GM18498 (cell line): Measurements from ENCODE around the gene NEK11.
A peak's percentile ranks its signal among the peaks of the same experiment; 100 is the strongest.
"Not testable (repeated sequence)": the region's sequence is repeated elsewhere in the genome, so short reads cannot be mapped to it uniquely, and the experiment has no call there.

Source experiments
- ATAC-seq: cut with Tn5 transposase; IDR thresholded peaks from one replicate; pipeline ENCODE4 v1.9.1; 2021; ENCODE audit warnings: mild to moderate bottlenecking, moderate library complexity; ENCODE audit not compliant: unreplicated experiment

NEK11 gene

DNA sequence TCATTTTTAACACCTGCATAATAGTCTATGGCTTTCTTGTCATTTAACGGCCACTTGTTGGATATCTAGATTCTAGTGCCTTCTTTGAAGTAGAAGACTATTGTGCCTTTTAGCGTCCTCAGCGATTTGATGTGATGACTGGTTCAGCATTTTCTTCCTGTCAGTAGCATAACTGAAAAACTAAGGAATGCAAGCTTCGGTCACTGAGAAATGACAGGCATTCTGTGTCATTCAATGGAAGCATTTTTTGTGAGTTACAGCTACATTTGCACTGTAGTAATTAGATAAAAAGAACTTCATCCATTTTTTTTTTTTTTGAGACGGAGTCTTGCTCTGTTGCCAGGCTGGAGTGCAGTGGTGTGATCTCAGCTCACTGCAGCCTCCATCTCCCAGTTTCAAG is 10.3 kb downstream of the NEK11 start:
- no peak for ATAC-seq

DNA sequence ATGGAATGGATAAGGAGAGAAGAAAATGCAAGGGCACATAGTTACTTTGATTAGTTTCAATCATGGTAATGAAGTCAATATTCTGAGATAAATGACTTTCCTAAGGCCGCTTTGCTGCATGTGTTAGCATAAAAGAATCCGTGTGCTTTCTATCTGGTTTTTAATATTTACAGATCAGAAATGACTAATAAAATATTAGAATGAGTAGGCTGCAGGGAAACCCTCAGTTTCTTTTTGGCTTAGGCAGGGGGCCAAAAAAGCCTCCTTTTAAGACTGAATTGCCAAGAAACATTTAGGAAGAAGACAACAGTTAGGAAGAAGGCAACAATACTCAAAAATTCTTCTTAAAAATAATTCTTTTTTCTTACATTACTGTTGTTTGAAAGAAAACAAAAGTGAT is 11.6 kb downstream of the NEK11 start:
- ATAC-seq, result no peak

DNA sequence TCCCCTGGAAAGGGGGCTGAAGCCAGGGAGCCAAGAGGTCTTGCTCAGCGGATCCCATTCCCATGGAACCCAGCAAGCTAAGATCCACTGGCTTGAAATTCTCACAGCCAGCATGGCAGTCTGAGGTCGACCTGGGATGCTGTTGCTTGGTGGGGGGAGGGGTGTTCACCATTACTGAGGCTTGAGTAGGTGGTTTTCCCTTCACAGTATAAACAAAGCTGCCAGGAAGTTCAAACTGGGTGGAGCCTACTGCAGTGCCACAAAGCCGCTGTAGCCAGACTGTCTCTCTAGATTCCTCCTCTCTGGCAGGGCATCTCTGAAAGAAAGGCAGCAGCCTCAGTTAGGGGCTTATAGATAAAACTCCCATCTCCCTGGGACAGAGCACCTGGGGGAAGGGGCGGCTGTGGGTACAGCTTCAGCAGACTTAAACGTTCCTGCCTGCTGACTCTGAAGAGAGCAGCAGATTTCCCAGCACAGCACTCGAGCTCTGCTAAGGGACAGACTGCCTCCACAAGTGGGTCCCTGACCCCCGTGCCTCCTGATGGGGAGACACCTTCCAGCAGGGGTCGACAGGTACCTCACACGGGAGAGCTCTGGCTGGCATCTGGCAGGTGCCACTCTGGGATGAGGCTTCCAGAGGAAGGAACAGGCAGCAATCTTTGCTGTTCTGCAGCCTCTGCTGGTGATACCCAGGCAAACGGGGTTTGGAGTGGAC is 15.8 kb downstream of the NEK11 start:
- ATAC-seq, result not testable (repeated sequence)

DNA sequence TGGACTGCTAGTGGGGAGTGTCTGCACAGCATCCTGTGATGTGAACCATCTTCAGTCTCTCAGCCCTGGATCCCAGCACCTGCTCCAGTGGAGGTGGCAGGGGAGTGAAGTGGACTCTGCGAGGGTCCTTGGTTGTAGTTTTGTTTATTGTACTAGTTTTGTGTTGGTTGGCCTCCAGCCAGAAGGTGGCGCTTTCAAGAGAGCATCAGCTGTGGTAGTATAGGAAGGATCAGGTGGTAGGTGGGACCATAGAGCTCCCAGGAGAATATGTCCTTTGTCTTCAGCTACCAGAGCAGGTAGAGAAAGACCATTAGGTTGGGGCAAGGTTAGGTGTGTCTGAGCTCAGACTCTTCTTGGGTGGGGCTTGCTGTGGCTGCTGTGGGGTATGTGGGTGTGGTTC is 20.9 kb downstream of the NEK11 start:
- no peak for ATAC-seq

DNA sequence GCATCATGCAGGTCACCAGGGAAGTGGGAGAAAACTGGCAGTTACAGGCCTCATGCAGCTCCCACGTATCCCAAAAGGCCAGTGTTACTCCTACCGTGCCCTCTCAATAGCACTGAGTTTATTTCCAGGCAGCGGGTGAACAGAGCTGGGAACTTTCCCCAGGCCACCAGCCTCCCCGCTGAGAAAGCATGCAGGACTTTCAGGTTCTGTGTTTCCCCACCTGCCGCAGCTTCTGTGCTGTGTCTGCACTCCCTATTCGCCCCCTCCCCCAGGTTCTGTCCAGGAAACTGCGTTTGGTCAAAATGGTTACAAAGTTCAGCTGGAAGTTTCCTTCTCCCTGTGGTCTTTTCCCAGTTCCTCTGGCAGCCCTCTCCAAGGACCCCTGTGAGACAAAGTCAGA is 21.4 kb downstream of the NEK11 start:
- ATAC-seq, result no peak

DNA sequence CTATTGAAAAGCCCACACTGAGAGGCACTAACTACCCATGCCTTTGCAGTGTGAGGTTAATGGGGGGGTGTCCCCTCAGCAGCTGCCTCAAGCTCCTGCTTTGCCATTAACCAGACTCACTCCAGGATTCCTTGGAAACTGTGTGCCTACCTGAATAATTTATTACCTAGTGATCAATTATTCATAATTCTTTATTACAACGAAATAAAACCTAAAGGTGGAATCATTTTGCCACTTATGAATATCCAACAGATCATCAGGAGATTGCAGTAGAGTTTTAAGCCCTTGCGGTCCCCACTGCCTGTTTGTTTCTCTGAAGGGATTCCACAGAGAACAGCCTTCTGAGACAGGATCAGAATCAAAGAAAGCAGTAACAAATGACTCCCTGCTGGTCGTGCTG is 23.3 kb downstream of the NEK11 start:
- ATAC-seq, result no peak

GRCh38 chr3:131053043-131053859 is 26.6 kb downstream of the NEK11 start:
- ATAC-seq, result no peak

DNA sequence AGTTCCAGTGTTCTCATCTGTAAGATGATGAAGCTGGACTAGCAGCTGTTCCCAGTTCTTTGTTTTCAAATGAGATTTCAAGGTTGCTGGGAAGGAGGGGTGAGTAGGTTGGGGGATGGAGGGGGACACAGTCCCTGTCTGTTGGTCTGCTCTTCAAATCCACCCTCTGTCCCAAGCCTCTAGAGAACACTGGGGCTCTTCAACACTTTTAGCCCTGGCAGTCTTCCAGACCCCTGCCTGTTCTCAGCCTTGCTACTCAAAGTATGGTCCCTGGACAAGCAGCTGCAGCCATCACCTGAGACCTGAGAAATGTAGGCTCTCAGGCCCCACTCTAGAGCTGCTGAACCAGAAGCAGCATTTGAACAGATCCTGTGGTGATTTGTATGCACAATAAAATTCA is 41.3 kb downstream of the NEK11 start:
- ATAC-seq, result peak; percentile 42

GRCh38 chr3:131072099-131072559 is 45.5 kb downstream of the NEK11 start:
- no peak for ATAC-seq

DNA sequence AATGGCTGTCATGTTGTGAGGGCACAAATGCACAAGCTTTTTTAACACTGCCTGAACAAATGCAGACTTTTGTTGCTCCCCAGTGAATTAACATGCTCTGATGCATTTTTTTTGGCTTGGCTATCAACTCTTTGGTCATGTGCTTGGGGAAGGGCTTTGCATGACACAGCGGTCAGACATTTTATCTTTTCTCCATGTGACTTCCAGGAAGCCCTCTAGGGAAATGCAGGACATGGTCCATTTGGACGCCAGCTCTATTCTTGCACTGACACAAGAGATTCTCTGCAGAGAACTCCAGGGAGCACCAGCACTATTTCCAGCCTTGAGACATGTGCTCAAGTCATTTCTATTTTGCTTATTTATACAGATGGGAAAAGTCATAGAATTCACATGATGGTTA is 46.2 kb downstream of the NEK11 start:
- no peak for ATAC-seq

DNA sequence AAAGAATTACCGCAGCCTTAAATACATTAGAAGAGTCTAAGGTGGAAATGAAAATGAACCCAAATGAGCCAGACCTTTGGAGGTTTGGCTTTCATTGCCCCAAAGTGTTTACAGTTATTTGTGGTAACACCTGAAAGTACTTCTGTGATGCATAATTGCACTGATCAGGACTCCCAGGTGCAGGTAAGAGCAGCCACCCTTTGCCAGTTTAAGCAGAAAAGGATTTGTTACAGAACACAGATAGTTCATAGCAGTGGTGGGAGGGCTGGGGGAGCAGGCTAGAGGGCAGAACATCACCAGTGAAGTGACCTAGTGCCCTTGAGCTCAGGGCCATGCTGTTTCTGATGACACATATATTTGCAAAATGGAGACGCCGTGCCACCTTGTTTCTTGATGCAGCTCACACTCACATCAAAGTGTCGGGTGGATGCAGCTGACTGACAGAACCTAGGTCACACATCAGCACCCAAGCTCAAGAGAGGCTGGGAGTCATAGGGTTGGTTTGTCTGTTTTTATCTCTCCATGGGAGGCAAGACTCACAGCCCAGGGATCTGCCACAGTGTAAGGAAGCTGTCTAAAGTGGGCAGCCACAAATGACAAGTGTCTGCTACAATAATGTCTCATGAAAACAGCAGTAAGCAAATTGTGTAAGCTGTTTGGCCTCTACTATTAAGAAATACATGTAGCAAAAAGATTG is 49.1 kb downstream of the NEK11 start:
- ATAC-seq, result peak; percentile 79

DNA sequence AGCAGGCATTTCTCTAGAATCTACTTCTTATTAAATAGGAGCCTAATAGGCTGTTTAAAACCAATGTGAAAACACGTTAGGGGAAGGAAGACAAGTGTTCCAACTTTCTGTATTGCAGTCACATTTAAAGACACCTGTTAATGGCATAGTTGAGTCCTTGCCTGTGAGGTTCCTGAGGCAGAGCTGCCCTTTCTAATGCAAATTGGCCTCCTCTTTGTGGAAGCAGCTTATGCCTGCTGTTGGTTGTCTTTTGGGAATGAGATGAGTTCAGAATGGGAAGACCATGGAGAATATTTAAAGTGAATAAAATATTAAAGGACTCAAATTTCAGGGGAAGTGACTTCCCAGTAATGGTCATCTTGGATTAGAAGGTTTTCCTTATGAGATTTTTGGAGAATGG is 51.2 kb downstream of the NEK11 start:
- ATAC-seq, result no peak

DNA sequence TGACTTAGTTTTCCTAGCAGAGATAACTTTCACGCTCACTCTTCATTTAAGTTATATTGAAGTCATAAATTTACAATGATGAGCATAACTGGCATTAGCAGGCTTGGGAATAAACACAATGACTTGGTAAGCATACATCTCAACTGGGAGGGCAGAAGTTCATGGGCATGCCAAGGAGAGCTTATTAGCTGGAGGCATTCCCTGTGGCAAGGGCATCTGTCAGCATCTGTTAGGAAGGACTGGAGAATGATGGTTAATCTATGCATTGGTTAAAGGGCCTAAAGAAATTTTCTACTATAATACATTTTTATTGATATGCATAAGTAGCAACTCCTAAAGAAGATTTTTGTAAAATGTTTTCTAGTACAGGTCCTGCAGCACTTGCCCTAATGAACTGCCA is 52.4 kb downstream of the NEK11 start:
- ATAC-seq, result no peak

GRCh38 chr3:131081224-131081623 is 54.5 kb downstream of the NEK11 start:
- no peak for ATAC-seq

DNA sequence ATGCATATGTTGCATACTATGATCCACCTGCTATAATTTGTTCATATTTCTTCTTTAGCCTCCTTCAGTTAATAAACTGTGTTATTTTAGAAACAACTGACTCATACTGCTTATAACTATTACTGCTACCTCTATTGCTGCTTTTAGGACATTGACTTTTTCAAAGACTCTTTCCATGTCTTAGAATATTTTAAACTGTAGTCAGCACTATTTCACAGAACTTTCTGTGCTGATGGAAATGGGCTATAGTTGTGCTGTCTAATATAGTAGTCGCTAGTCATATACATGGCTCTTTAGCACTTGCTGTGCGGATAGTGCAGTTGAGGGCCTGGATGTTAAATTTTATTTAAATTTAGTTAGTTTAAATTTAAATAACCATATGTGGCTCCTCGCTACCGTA is 55.6 kb downstream of the NEK11 start:
- no peak for ATAC-seq

DNA sequence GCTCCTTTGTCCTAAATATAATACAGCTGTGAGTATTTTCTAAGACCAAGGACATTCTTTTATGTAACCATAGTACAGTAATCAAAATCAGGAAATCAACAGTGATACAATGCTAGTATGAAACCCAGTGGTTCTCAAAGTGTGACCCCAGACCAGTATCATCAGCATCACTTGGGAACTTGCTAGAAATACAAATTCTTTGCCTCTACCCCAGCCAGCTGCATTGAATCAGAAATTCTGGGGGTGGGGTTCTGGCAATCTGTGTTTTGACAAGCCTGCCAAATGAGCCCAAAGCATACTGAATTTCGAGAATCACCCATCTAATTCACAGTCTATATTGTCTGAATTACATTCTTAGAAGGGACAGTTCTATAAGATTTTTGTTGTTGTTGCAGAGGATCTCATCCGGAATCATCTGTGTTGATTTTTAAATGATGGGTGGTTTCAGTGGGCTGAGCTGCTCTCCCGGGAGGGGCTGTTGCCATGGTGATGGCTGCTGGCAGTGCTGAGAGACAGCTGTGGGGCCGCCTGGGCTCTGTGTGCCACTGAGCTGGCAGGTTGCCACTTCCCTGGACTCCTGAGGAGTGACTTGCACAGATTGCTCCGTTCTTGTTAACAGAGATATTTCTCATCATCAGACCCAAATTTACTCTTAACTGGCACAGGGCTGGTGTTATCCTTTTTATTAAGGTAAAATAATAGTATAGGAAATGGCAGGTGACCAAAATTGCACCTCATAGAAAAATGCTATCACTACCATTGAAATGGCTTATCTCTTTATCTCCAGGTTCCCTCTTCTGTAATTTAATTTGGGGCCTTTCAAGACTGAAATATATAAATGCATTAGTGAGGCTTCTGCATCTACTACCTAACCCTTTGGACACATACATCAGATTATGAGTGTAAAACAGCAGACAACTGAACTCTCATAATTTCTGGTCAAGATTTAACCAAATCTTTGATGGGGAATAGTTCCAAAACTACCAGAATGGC is 56.5 kb downstream of the NEK11 start:
- ATAC-seq, result peak; percentile 65

DNA sequence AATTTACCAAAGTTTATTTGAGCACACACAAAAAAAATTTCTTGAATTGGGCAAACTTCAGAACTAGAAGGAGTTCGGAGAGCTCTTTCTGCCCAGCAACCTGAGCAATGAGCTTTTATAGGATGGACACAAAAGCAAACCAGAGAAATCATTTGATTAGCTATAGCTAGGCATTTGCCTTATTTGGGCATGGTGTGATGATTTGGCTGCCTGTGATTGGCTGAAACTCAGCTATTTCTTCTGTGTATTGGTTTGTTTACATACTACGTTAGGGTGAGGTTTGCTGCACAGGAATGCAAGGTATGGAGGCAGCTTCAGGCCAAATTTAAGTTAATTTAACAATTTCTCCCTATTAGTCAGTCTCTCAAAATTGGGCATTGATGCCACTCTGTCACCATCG is 65.1 kb downstream of the NEK11 start:
- ATAC-seq, result no peak

DNA sequence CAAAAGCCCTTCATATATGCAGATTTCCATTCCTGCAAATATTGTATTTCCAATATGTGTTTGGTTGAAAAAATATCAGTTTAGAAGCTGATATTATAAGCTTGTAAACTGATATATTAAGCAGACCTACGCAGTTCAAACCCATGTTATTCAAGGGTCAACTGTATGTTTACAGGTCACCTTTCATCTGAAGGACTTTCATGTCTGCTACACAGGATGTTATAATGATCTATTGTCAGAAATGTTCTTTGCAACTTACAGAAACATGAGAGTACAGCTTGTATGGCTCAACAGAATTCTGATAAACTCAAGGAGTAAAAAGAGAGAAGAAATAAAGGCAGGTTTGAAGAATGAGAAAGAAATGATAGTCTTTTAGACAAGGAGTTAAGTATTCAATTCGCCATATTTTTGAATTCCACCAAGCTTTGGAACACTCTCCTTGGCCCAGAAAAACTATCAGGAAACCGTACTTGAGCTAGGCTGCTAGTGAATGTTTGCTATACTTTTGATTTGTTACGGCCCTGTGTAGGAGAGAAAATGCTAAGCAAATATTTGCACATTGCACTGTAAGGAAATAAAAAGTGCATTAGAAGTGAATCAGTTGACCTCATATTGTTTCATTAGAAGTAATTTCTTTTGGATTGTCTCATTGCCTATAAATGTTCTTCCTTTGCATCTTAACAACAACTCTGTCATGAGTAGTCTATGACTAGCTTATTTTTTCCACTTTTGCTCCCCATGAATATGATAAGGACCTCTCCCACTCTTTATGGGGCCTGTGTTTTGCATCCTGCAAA is 81.2 kb downstream of the NEK11 start:
- no peak for ATAC-seq

DNA sequence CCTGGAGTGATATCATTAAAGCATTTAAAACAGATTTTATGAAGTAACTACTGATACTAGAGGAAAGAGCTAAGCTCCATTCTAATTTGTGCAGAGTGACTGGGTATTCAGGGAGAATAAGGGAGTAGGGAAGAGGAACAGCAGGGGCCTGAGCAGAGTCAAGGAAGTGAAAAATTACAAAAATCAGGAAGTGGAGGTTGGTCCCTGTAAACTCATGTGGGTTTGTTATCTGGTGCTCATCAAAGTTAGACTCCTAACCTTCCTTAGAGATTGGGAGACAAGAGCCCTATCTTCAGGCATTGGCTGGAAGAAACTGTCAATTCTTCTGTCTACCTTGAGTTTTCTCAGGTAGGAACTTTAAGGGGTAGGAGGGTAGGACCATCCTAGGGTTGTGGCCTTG is 82.5 kb downstream of the NEK11 start:
- ATAC-seq, result no peak

DNA sequence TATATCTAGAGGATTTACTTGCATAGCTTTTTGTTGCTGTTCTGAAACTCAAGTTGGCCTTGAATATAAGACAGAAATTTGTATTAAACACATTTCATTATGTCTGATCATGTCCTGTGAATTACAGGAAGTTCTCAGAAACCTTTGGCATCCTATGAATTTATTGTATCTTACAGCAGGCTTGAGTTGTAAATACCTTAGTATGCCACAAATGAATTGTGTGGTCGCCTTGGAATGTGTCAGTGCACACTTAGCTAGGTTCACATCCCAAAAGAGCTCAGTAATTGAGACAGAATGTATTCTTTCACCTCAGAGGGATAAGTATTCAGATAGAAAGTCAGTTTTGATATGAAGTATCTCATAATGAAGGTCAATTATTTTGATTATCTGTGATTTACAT is 83.4 kb downstream of the NEK11 start:
- ATAC-seq, result no peak
